SK-N-SH treated with all-trans-retinoic acid at 6 μM for 48 hours (cell line): ENCODE measurements around the gene POLR3H.

Source experiments
- CREB5 ChIP-seq: fragments of 250-450 bp; sonication (Bioruptor Pico); IDR thresholded peaks from 2 replicates; pipeline ENCODE4 v1.5.1; 2020; ENCODE audit warnings: low read depth, mild to moderate bottlenecking, moderate library complexity
- ISL1 ChIP-seq: fragments of 250-450 bp; sonication (Bioruptor Pico); IDR thresholded peaks from 2 replicates; pipeline ENCODE4 v2.1.2; 2022; ENCODE audit warnings: mild to moderate bottlenecking, moderate library complexity
- RARB ChIP-seq: fragments of 250-450 bp; sonication (Bioruptor Pico); IDR thresholded peaks from 2 replicates; pipeline ENCODE4 v1.8.0; 2021; ENCODE audit warnings: mild to moderate bottlenecking, moderate library complexity
- ZFP30 ChIP-seq: fragments of 450-650 bp; formaldehyde crosslinking; IDR thresholded peaks from 2 replicates; pipeline ENCODE4 v1.5.0; 2022; ENCODE audit warnings: mild to moderate bottlenecking, moderate library complexity

- TF ChIP-seq ZFP30: no peak
- no peak for TF ChIP-seq RARB (CRISPR knock-in tag)
- TF ChIP-seq ISL1 (CRISPR knock-in tag): no peak
- no peak for TF ChIP-seq CREB5 (CRISPR knock-in tag)
Measured at GRCh38 chr22:41561788-41562187, 17.5 kb upstream of the POLR3H start.
